Panc1 (cell line): Measurements from ENCODE around the gene SLC44A3. TPM values are rescaled to one million over a fixed set of nuclear protein-coding genes. Genes with fewer than 3 reads are reported as not detected.

Source experiments
- ATAC-seq: fragments of 200-7000 bp; cut with Tn5 transposase; 2 replicates; pipeline ENCODE4 v1.9.1; 2020; ENCODE audit warnings: mild to moderate bottlenecking, moderate library complexity
- BruUV-seq: library from RNA; stranded (reverse); fragments of 400-500 nt; replicated peaks from 2 replicates; lab custom pipeline; 2021; lab: Mats Ljungman, UMichigan
- CTCF ChIA-PET: fragments of 300-600 bp; sonication (Branson Sonifier 250); formaldehyde crosslinking; loops from one replicate; lab custom pipeline; 2022; ENCODE audit warnings: antibody characterized with exemption; lab: Charles Lee
- POLR2A ChIA-PET: fragments of 300-600 bp; sonication (Branson Sonifier 250); formaldehyde crosslinking; loops from one replicate; lab custom pipeline; 2022; ENCODE audit warnings: antibody characterized with exemption; lab: Charles Lee
- DNase-seq: peaks from one replicate; pipeline ENCODE4 v3.0.0-alpha.2; 2010; ENCODE audit warnings: low read depth, low spot score
- H3K27ac ChIP-seq: 2 replicates; pipeline ENCODE4 v1.5.1; 2011; ENCODE audit warnings: mild to moderate bottlenecking, low read length, inconsistent platforms
- H3K27me3 ChIP-seq: fragments of 200-500 bp; sonication (Bioruptor generic); 2 replicates; pipeline ENCODE4 v1.6.0; 2014; ENCODE audit warnings: low read length, inconsistent platforms; ENCODE audit not compliant: control insufficient read depth, insufficient read depth
- H3K36me3 ChIP-seq: fragments of 200-500 bp; sonication (Bioruptor generic); 2 replicates; pipeline ENCODE4 v1.5.1; 2014; ENCODE audit warnings: inconsistent platforms, mild to moderate bottlenecking, low read length, moderate library complexity; ENCODE audit not compliant: control insufficient read depth, insufficient read depth
- H3K4me1 ChIP-seq: 2 replicates; pipeline ENCODE4 v1.5.1; 2011; ENCODE audit warnings: inconsistent platforms, mild to moderate bottlenecking, low read length, moderate library complexity; ENCODE audit not compliant: control insufficient read depth, insufficient read depth
- H3K4me3 ChIP-seq, 2 experiments: 2 replicates each; pipeline ENCODE4 v1.5.1; 2011 to 2012; ENCODE audit warnings: low read depth in 2 of 2, low read length in 2 of 2, mild to moderate bottlenecking in 2 of 2, inconsistent platforms in 1 of 2, moderate library complexity in 1 of 2
- H3K9me3 ChIP-seq: fragments of 200-500 bp; sonication (Bioruptor generic); 2 replicates; pipeline ENCODE4 v1.5.1; 2014; ENCODE audit warnings: low read depth, mild to moderate bottlenecking, inconsistent platforms, low read length, moderate library complexity; ENCODE audit not compliant: control insufficient read depth, insufficient read depth
- POLR2AphosphoS5 ChIP-seq: IDR thresholded peaks from 2 replicates; pipeline ENCODE4 v1.6.1; 2012; ENCODE audit warnings: mild to moderate bottlenecking, low read depth, low read length, moderate library complexity
- SIN3A ChIP-seq: IDR thresholded peaks from 2 replicates; pipeline ENCODE4 v1.6.1; 2012; ENCODE audit warnings: low read depth, mild to moderate bottlenecking, low read length, moderate library complexity, borderline replicate concordance; ENCODE audit not compliant: insufficient read depth
- TCF7L2 ChIP-seq: IDR thresholded peaks from 2 replicates; pipeline ENCODE4 v1.6.1; 2011; ENCODE audit warnings: mild to moderate bottlenecking, low read depth, low read length, inconsistent platforms
- in situ Hi-C: cut with HindIII; loops from 2 replicates; pipeline ENCODE4 v1.10.0; 2016; ENCODE audit warnings: low sequenced_read_pairs, low pct_unique_long_range_greater_than_20kb
- intact Hi-C: fragments of 100-400 bp; cut with micrococcal nuclease; formaldehyde crosslinking; loops from one replicate; pipeline ENCODE4 v1.10.0; 2022; ENCODE audit not compliant: unreplicated experiment
- total RNA-seq: library from RNA; stranded (reverse); gene quantifications from one replicate; pipeline ENCODE4 v1.2.1, GENCODE V29; 2021; ENCODE audit not compliant: unreplicated experiment
- TF ChIP-seq, protein P1 (sequence below), 2 experiments: IDR thresholded peaks; 2 replicates each; pipeline ENCODE4 v1.6.1; 2011 to 2012; ENCODE audit warnings: low read depth in 2 of 2, control low read depth in 1 of 2, low read length in 1 of 2, mild to moderate bottlenecking in 1 of 2, moderate library complexity in 1 of 2; ENCODE audit not compliant: insufficient read depth in 1 of 2
- TF ChIP-seq, protein P2 (sequence below): fragments of 450-650 bp; IDR thresholded peaks from 2 replicates; pipeline ENCODE4 v1.5.1; 2017; ENCODE audit warnings: mild to moderate bottlenecking

SLC44A3 gene
- total RNA-seq, 1 experiment from 2014 or later, result 1.3 TPM

DNA sequence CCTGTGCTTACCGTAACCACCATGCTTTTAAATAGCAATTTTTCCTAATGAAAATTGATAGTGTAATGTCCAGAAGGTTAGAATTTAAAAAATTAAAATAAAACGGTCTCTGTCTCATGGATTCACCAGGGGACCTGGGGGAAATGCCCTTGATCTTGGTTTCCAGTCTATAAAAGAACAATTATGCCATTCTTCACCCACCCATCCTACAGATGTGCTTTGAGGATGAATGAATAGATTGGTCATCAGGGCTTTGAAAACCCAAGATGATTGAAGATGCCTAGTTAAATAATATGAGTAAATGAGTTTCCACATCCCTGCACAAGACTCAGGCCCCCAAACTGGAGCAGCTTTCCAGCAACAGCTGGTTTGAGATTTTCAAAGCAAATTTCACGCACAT lies 68.0 kb downstream of the SLC44A3 start:
- ATAC-seq (no peak), DNase-seq (no peak)
- intact Hi-C loops (no loop called here), in situ Hi-C loops (no loop called here)
- Histone ChIP-seq H3K9me3 (no peaks in the 10 kb centered on the region), H3K27ac (no peak overlapping the region), H3K4me3 (no peak overlapping the region), H3K4me1 (no peaks in the 10 kb centered on the region), H3K27me3 (no peaks in the 10 kb centered on the region), H3K36me3 (no peaks in the 10 kb centered on the region)
- ChIA-PET POLR2A (interaction anchor here (0.6 kb wide), 1 partner anchor 39 kb away, joined by 4 read pairs; the partner anchor contains the start of gene CNN3), CTCF (no interaction called here)
- no TSS peak for BruUV-seq
- TF ChIP-seq, protein P1, sequence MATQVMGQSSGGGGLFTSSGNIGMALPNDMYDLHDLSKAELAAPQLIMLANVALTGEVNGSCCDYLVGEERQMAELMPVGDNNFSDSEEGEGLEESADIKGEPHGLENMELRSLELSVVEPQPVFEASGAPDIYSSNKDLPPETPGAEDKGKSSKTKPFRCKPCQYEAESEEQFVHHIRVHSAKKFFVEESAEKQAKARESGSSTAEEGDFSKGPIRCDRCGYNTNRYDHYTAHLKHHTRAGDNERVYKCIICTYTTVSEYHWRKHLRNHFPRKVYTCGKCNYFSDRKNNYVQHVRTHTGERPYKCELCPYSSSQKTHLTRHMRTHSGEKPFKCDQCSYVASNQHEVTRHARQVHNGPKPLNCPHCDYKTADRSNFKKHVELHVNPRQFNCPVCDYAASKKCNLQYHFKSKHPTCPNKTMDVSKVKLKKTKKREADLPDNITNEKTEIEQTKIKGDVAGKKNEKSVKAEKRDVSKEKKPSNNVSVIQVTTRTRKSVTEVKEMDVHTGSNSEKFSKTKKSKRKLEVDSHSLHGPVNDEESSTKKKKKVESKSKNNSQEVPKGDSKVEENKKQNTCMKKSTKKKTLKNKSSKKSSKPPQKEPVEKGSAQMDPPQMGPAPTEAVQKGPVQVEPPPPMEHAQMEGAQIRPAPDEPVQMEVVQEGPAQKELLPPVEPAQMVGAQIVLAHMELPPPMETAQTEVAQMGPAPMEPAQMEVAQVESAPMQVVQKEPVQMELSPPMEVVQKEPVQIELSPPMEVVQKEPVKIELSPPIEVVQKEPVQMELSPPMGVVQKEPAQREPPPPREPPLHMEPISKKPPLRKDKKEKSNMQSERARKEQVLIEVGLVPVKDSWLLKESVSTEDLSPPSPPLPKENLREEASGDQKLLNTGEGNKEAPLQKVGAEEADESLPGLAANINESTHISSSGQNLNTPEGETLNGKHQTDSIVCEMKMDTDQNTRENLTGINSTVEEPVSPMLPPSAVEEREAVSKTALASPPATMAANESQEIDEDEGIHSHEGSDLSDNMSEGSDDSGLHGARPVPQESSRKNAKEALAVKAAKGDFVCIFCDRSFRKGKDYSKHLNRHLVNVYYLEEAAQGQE (IDR thresholded peaks at IDR 0.05; ENCODE audit: insufficient read depth in 1 of 2, low read depth in 2 of 2, low read length in 1 of 2), result no peak
- TF ChIP-seq TCF7L2, result no peak

DNA sequence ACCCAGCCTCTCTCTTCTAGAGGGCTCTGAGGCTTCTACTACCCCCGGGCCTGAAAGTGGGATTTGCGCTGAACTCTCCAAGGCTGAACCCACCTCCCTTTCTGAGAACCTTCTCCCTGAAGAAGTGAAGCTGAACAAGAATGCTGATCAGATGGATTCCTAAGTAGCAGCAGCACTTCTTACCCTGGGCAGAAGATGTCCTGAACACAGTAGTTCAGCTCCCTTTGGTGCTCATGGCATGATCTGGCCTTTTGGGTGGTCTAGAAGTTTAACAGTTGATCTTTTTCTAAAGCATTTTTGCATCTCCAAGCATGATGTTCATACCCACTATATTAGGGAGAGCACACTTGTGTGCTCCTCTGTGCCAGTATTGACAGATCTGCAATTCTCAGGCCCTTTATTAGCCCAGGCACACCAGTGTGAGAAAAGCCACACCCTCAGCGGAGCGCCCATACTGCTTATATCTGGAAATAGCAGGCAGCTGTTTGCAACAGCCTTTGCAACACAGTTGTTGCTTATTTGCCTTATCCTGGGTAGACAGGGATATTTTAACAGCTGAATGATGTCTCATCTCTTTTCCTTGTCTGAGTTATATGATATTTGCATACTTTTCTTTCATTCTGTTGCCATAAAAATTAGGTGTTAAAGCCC lies 72.6 kb downstream of the SLC44A3 start:
- DNase-seq, result no peak
- intact Hi-C loops, result no loop called here
- no peaks in the 10 kb centered on the region for H3K4me1 ChIP-seq
- H3K27me3 ChIP-seq, result no peaks in the 10 kb centered on the region
- H3K9me3 ChIP-seq, result no peaks in the 10 kb centered on the region
- TF ChIP-seq, protein P1 (IDR thresholded peaks at IDR 0.05; ENCODE audit: insufficient read depth in 1 of 2, low read depth in 2 of 2, low read length in 1 of 2), result no peak
- TF ChIP-seq TCF7L2, result no peak
- TF ChIP-seq, protein P2, sequence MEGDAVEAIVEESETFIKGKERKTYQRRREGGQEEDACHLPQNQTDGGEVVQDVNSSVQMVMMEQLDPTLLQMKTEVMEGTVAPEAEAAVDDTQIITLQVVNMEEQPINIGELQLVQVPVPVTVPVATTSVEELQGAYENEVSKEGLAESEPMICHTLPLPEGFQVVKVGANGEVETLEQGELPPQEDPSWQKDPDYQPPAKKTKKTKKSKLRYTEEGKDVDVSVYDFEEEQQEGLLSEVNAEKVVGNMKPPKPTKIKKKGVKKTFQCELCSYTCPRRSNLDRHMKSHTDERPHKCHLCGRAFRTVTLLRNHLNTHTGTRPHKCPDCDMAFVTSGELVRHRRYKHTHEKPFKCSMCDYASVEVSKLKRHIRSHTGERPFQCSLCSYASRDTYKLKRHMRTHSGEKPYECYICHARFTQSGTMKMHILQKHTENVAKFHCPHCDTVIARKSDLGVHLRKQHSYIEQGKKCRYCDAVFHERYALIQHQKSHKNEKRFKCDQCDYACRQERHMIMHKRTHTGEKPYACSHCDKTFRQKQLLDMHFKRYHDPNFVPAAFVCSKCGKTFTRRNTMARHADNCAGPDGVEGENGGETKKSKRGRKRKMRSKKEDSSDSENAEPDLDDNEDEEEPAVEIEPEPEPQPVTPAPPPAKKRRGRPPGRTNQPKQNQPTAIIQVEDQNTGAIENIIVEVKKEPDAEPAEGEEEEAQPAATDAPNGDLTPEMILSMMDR, result no peak
- no peak for TF ChIP-seq SIN3A
- TF ChIP-seq POLR2AphosphoS5, result no peak
- H3K27ac ChIP-seq, result no peak overlapping the region
- ATAC-seq, result no peak
- in situ Hi-C loops, result no loop called here
- BruUV-seq, result no TSS peak
- no peak overlapping the region for H3K4me3 ChIP-seq
- POLR2A ChIA-PET, result no interaction called here
- CTCF ChIA-PET, result no interaction called here
- no peaks in the 10 kb centered on the region; the same call in 1 of the 2 replicates for H3K36me3 ChIP-seq
